ENCODE data around the gene MYOD1. TPM values are rescaled to one million over a fixed set of nuclear protein-coding genes. Genes with fewer than 3 reads are reported as not detected.
A peak's percentile ranks its signal among the peaks of the same experiment; 100 is the strongest.

The MYOD1 gene
- total RNA-seq, 4 donors from 2014 or later: not detected

DNA sequence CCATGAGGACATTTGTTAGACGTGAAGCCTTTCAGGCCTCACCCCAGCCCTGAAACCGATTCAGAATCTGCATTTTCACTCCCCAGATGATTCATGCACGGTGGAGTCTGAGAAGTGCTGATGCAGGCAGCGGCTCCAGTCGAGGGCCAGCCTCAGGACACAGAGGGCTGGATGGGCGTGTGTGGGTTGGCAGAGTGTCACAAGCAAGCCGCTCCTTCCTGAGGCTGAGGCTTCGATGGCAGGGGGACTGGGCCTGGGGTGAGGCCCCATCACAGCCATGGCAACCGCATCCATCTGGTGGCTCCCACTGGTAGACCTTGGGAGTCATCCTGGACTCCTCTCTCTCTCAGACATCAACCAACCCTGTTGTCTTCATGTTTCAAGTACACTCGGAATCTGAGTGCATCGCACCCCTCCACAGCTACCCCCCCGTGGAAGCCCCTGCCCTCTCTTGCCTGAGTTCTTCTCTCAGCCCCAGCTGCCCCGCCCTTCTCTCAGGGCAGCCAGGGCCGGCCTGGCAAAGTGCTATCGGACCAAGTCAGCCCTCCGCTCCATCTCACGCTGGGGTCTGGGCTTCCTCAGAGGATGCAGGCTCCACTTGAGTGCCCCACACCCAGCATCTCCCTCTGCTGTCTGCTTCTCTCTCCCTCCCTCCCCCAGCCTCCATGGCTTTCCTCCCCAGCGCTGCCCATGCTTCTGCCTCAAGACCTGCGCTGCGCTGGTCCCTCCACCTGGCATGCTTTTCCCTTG, 25.8 kb downstream of the MYOD1 start:
- no peaks in the 10 kb centered on the region for H3K9me3 ChIP-seq
- no peaks in the 10 kb centered on the region for H3K4me1 ChIP-seq
- TF ChIP-seq, protein P1, sequence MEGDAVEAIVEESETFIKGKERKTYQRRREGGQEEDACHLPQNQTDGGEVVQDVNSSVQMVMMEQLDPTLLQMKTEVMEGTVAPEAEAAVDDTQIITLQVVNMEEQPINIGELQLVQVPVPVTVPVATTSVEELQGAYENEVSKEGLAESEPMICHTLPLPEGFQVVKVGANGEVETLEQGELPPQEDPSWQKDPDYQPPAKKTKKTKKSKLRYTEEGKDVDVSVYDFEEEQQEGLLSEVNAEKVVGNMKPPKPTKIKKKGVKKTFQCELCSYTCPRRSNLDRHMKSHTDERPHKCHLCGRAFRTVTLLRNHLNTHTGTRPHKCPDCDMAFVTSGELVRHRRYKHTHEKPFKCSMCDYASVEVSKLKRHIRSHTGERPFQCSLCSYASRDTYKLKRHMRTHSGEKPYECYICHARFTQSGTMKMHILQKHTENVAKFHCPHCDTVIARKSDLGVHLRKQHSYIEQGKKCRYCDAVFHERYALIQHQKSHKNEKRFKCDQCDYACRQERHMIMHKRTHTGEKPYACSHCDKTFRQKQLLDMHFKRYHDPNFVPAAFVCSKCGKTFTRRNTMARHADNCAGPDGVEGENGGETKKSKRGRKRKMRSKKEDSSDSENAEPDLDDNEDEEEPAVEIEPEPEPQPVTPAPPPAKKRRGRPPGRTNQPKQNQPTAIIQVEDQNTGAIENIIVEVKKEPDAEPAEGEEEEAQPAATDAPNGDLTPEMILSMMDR (IDR thresholded peaks at IDR 0.05): no peak
- no peak for TF ChIP-seq POLR2A (IDR thresholded peaks at IDR 0.05)
- TF ChIP-seq POLR2AphosphoS5 (IDR thresholded peaks at IDR 0.05): no peak
- no peak for TF ChIP-seq EP300 (IDR thresholded peaks at IDR 0.05)
- no peak overlapping the region for H3K4me3 ChIP-seq
- no peaks in the 10 kb centered on the region for H3K36me3 ChIP-seq
- H3K27me3 ChIP-seq: peaks cover 31% of the 10 kb centered on the region
- 81% methylated on average over 19 of the region's 20 CpGs for WGBS
- peak in 1 of 2 donors; percentile 51 for DNase-seq (ENCODE audit: low spot score in 2 of 2)
- no peak overlapping the region for H3K27ac ChIP-seq

DNA sequence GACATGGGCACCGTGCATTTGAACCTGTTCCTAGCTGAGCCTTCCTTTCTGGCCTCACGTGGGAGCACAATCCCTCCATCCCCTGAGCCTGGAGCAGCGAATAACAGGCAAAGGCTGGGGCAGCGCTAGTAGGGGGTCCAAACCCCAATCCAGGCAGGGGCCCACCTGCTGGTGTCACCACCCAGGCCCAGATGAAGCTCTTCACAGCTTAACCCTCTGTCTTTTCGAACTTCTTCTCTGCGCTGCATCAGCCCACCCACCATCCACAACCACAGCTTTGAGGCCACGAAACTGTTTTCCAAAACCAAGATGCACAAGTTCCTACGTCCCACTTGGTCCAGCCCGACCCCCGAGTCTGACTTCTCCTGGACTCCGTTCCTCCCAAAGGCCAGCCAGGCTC, 26.7 kb downstream of the MYOD1 start:
- Histone ChIP-seq H3K27me3 (peaks cover 27% of the 10 kb centered on the region), H3K9me3 (no peaks in the 10 kb centered on the region), H3K27ac (no peak overlapping the region), H3K4me3 (no peak overlapping the region), H3K36me3 (no peaks in the 10 kb centered on the region), H3K4me1 (no peaks in the 10 kb centered on the region)
- 80% methylated on average over 11 of the region's 11 CpGs for WGBS
- DNase-seq (ENCODE audit: low spot score in 2 of 2): no peak
- no peak for TF ChIP-seq POLR2AphosphoS5 (IDR thresholded peaks at IDR 0.05)
- TF ChIP-seq EP300 (IDR thresholded peaks at IDR 0.05): no peak
- TF ChIP-seq POLR2A (IDR thresholded peaks at IDR 0.05): no peak
- TF ChIP-seq, protein P1 (IDR thresholded peaks at IDR 0.05): no peak

DNA sequence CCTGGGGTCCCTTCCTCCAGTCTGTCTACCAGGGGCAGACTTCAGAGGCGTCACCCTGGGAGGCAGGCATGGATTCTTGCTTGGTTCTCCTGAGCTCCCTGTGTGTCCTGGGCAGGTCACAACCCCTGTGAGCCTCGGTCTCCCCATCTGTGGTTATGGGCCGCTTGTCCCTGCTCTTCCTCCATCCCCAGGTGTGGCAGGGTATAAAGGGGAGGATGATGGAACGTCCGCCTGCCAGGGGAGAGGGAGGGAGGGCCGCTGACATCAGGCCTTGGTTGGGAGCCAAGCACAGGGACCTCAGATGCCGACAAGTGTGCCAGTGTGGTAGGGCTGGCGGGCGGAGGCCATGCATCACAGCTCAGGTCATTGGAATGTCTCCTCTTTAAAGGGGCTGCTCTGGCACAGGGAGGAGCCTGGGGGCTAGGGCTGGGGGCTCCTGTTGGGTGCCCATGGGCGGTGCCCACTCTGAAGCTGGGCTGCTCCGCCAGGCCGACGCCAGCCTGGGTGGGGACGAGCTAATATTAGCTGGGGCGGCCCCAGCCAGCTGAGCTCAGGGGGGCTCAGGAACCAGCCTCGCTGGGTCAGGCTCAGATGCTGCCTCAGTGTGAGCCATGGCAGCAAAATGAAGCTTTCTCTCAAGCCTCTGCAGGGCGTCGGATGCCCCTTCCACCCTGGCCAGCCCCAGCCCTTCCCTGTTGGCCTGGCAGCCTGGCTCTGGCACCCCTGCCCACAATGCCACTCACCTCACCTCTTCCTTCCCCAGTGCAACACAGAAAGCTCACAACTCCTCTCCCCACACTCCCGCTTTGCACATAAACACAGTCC, 28.0 kb downstream of the MYOD1 start:
- WGBS: 61% methylated on average over 13 of the region's 19 CpGs
- no peaks in the 10 kb centered on the region for H3K4me1 ChIP-seq
- no peaks in the 10 kb centered on the region for H3K36me3 ChIP-seq
- DNase-seq (ENCODE audit: low spot score in 2 of 2): peak in 1 of 2 donors; percentile 55
- H3K4me3 ChIP-seq: no peak overlapping the region
- TF ChIP-seq POLR2A (IDR thresholded peaks at IDR 0.05) (no peak), EP300 (IDR thresholded peaks at IDR 0.05) (no peak), POLR2AphosphoS5 (IDR thresholded peaks at IDR 0.05) (no peak)
- TF ChIP-seq, protein P1 (IDR thresholded peaks at IDR 0.05): no peak
- H3K9me3 ChIP-seq: no peaks in the 10 kb centered on the region
- peaks cover 20% of the 10 kb centered on the region for H3K27me3 ChIP-seq
- H3K27ac ChIP-seq: no peak overlapping the region

DNA sequence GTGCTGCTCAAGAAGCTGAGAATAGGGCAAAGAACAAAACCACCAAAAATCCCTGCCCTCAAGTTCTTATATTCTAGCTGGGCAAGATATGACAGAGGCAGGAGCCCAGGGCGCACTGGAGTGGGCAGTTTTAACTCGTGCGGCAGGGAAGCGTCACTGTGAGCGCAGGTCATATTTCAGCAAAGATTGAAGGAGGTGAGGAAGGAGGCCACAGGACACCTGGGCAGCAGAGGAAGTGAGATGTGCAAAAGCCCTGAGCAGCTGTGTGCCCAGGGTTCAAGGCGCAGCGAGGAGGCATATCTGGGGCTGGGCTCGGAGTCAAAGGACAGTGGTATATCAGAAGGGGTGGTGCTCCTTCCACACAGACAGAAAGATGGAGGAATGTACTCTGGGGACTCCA, 28.7 kb downstream of the MYOD1 start:
- TF ChIP-seq POLR2A (IDR thresholded peaks at IDR 0.05) (no peak), EP300 (IDR thresholded peaks at IDR 0.05) (no peak), POLR2AphosphoS5 (IDR thresholded peaks at IDR 0.05) (no peak)
- TF ChIP-seq, protein P1 (IDR thresholded peaks at IDR 0.05): no peak
- DNase-seq (ENCODE audit: low spot score in 2 of 2): no peak
- Histone ChIP-seq H3K36me3 (no peaks in the 10 kb centered on the region), H3K27me3 (peaks cover 20% of the 10 kb centered on the region), H3K27ac (no peak overlapping the region), H3K4me3 (no peak overlapping the region), H3K9me3 (no peaks in the 10 kb centered on the region), H3K4me1 (no peaks in the 10 kb centered on the region)
- WGBS: 83% methylated on average over 8 of the region's 8 CpGs
